Measurements from ENCODE around the gene STYXL2. TPM values are rescaled to one million over a fixed set of nuclear protein-coding genes. Genes with fewer than 3 reads are reported as not detected.

Gene STYXL2
- total and polyA plus RNA-seq, 2 donors (not counting 3 experiments of a cell fraction or from before 2014, with no cell fraction given), result not detected

- DNase-seq (ENCODE audit: low read depth, low spot score) (no peak), FAIRE-seq (no peak)
- no peak overlapping the region for H3K4me3 ChIP-seq (replicated peaks in 1 of 3; ENCODE audit: insufficient read depth in 1 of 3, low read depth in 1 of 3, low read length in 3 of 3)
- H2AFZ ChIP-seq (ENCODE audit: low read depth, low read length), result no peak overlapping the region
- no peaks in the 10 kb centered on the region for H3K4me1 ChIP-seq (ENCODE audit: control insufficient read depth, extremely low read depth, insufficient read depth, low read length)
- intact Hi-C loops (cut with micrococcal nuclease) (no loop called here), dilution Hi-C loops (cut with MboI; ENCODE audit: extremely low pct_ligation_motif_present, low sequenced_read_pairs) (no loop called here)
- no TSS peak for BruUV-seq (replicated peaks)
- H3K27ac ChIP-seq (ENCODE audit: insufficient read depth, low read depth, low read length), result no peak overlapping the region
- H4K20me1 ChIP-seq (replicated peaks; ENCODE audit: control insufficient read depth, extremely low read depth, insufficient read depth, low read length), result no peaks in the 10 kb centered on the region
- H3K27me3 ChIP-seq (ENCODE audit: control insufficient read depth in 2 of 2, insufficient read depth in 2 of 2, low read length in 2 of 2), result no peaks in the 10 kb centered on the region
- no peak overlapping the region for H3K4me2 ChIP-seq (ENCODE audit: insufficient read depth, low read length)
- no peaks in the 10 kb centered on the region for H3K36me3 ChIP-seq (ENCODE audit: control insufficient read depth in 2 of 2, extremely low read depth in 1 of 2, insufficient read depth in 2 of 2, low read length in 2 of 2)
- H3K9me1 ChIP-seq (replicated peaks; ENCODE audit: control insufficient read depth, extremely low read depth, insufficient read depth, low read length), result no peaks in the 10 kb centered on the region
- H3K9ac ChIP-seq (replicated peaks; ENCODE audit: extremely low read depth, insufficient read depth, low read length), result no peak overlapping the region
- H3K9me3 ChIP-seq (replicated peaks; ENCODE audit: control insufficient read depth, insufficient read depth, low read length), result no peaks in the 10 kb centered on the region
- ChIA-PET CTCF (no interaction called here), POLR2A (no interaction called here)
- no peaks in the 10 kb centered on the region for H3K79me2 ChIP-seq (ENCODE audit: control insufficient read depth, insufficient read depth, low read length)
- TF ChIP-seq JUN (IDR thresholded peaks at IDR 0.05; ENCODE audit: borderline replicate concordance, insufficient read depth, insufficient read length, low read depth), result no peak
- TF ChIP-seq POLR2AphosphoS5 (IDR thresholded peaks at IDR 0.05; ENCODE audit: insufficient read depth, low read depth, low read length), result no peak
- TF ChIP-seq EZH2 (IDR thresholded peaks at IDR 0.05; ENCODE audit: borderline replicate concordance, low read depth, low read length, severe bottlenecking), result no peak
- no peak for TF ChIP-seq POLR2A (IDR thresholded peaks at IDR 0.05; ENCODE audit: low read depth, low read length)
- no peak for TF ChIP-seq MYC (IDR thresholded peaks at IDR 0.05; ENCODE audit: low read depth, low read length)
- TF ChIP-seq CTCF (IDR thresholded peaks at IDR 0.05; ENCODE audit: extremely low read depth in 1 of 2, insufficient read depth in 1 of 2, low read depth in 1 of 2, low read length in 2 of 2), result no peak
- no peak for TF ChIP-seq GATA2 (IDR thresholded peaks at IDR 0.05; ENCODE audit: insufficient read depth, insufficient read length, low read depth, low read length)
- no peak for TF ChIP-seq FOS (IDR thresholded peaks at IDR 0.05; ENCODE audit: borderline replicate concordance, insufficient read depth, low read length)
- no peak for TF ChIP-seq MAX (IDR thresholded peaks at IDR 0.05; ENCODE audit: insufficient read depth, insufficient read length)
These were observed 18.2 kb downstream of the STYXL2 start for GRCh38 chr1:167111868-167112709.

All from endothelial cell of umbilical vein (primary cell).